Testis (tissue), 2 donors: ENCODE results near the gene COL15A1.

Experiments used
- CTCF ChIP-seq, 3 experiments: fragments of 450-650 bp in 2 of 3; fragments of 200-600 bp in 1 of 3; sonication (generic) in 1 of 3; IDR thresholded peaks; one replicate each; pipeline ENCODE4 v1.5.1; 2016 to 2019; ENCODE audit warnings: antibody characterized with exemption in 3 of 3, mild to moderate bottlenecking in 2 of 3, moderate library complexity in 1 of 3
- POLR2A ChIP-seq: fragments of 450-650 bp; IDR thresholded peaks from one replicate; pipeline ENCODE4 v1.6.1; 2017; ENCODE audit warnings: antibody characterized with exemption, mild to moderate bottlenecking, moderate library complexity

- no peak for TF ChIP-seq CTCF (IDR thresholded peaks at IDR 0.05)
- TF ChIP-seq POLR2A, result no peak
These were observed 125.4 kb downstream of the COL15A1 start for GRCh38 chr9:99069075-99069474.
